Right lobe of liver (tissue), 6 donors: ENCODE results near the gene MTMR2. TPM values are rescaled to one million over a fixed set of nuclear protein-coding genes. Genes with fewer than 3 reads are reported as not detected.
"Not testable (repeated sequence)": the region's sequence is repeated elsewhere in the genome, so short reads cannot be mapped to it uniquely, and the experiment has no call there.

ENCODE experiments used
- ATAC-seq, 4 donors: fragments of 200-7000 bp; cut with Tn5 transposase; one replicate each; pipeline ENCODE4 v1.9.1; 2020; ENCODE audit warnings: mild to moderate bottlenecking in 4 of 4, moderate library complexity in 4 of 4
- DNase-seq, 3 donors: peaks; one replicate each; pipeline ENCODE4 v3.0.0-alpha.2; 2020
- H3K27ac ChIP-seq, 3 donors: fragments of 200-600 bp; one replicate each; pipeline ENCODE4 v1.8.0; 2022
- H3K27me3 ChIP-seq, 2 donors: fragments of 200-600 bp; one replicate each; pipeline ENCODE4 v1.8.0; 2022
- H3K36me3 ChIP-seq, 4 donors: fragments of 200-600 bp; sonication (generic) in 1 of 4; one replicate each; pipeline versions ENCODE4 v1.5.1 to v1.8.0; 2017 to 2022; ENCODE audit warnings: control low read depth in 1 of 4
- H3K4me1 ChIP-seq, 4 donors: fragments of 200-600 bp; sonication (generic) in 1 of 4; one replicate each; pipeline versions ENCODE4 v1.5.1 to v1.8.0; 2017 to 2022; ENCODE audit warnings: control low read depth in 1 of 4
- H3K4me3 ChIP-seq, 3 donors: fragments of 200-600 bp; one replicate each; pipeline ENCODE4 v1.8.0; 2022
- H3K9me3 ChIP-seq, 4 donors: fragments of 200-600 bp; sonication (generic) in 1 of 4; one replicate each; pipeline versions ENCODE4 v1.5.1 to v1.8.0; 2017 to 2022; ENCODE audit warnings: control low read depth in 1 of 4
- POLR2A ChIP-seq: fragments of 450-650 bp; IDR thresholded peaks from one replicate; pipeline ENCODE4 v1.6.1; 2017; ENCODE audit warnings: antibody characterized with exemption, mild to moderate bottlenecking
- WGBS: methylation state at CpG from one replicate; pipeline ENCODE4 v1.1.6; 2018; ENCODE audit warnings: low coverage, low lambda C conversion rate; ENCODE audit not compliant: insufficient coverage; ENCODE audit errors: missing lambda C conversion rate; 5-methylcytosine and 5-hydroxymethylcytosine counted together
- intact Hi-C, 2 donors: fragments of 100-400 bp; cut with DNase I; formaldehyde crosslinking; loops; one replicate each; pipeline versions ENCODE4 v1.11.2 to v1.14.1; 2022
- total RNA-seq, 6 experiments: library from RNA; depleted of rRNA in 2 of 6; stranded (reverse); fragments of >200 nt in 2 of 6; fragmentation: NEBNext Ultra II Directional in 3 of 6; extraction: Animal tissue kit (Norgen Biotek cat#: 25700) in 3 of 6; gene quantifications; one replicate each; pipeline versions ENCODE4 v1.1.0 to v1.2.4, GENCODE V29; 2016 to 2023
- TF ChIP-seq, protein P1 (sequence below), 4 donors: fragments of 200-600 bp in 3 of 4; fragments of 450-650 bp in 1 of 4; IDR thresholded peaks; one replicate each; pipeline versions ENCODE4 v1.5.1 to v1.8.0; 2016 to 2022; ENCODE audit warnings: antibody characterized with exemption in 4 of 4, mild to moderate bottlenecking in 2 of 4
- donor health status: DM: no; HTN: yes; CAD: no.
- donor health status: DM: no; HTN: no; CAD: no.
- donor health status: DM: no; HTN: no; CAD: no.
- donor health status: DM: no; HTN: yes; CAD: no.
- donor health status: DM: no; HTN: yes; CAD: no.

MTMR2 gene
- total RNA-seq, 6 experiments from 2014 or later: 1.7 to 8.7 (median 3.9) TPM

DNA sequence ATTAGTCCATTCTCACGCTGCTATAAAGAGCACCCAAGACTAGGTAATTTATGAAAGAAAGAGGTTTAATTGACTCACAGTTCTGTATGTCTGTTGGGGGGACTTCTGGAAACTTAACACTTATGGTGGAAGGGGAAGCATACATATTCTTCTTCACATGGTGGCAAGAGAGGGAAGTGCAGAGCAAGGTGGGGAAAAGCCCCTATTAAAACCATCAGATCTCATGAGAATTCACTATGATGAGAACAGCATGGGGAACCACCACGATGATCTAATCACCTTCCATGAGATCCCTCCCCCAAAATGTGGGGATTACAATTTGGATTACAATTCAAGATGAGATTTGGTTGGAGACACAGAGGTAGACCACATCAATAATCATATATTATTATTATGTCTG is 107.9 kb downstream of the MTMR2 start:
- Histone ChIP-seq H3K36me3 (peaks cover 0 to 22% (median 4%) of the 10 kb centered on the region in 4 donors), H3K4me3 (no peak overlapping the region), H3K27ac (no peak overlapping the region), H3K27me3 (no peaks in the 10 kb centered on the region), H3K4me1 (no peaks in the 10 kb centered on the region), H3K9me3 (no peaks in the 10 kb centered on the region)
- ATAC-seq (no peak), DNase-seq (no peak)
- WGBS: 81% methylated on average over 1 of the region's 2 CpGs
- no peak for TF ChIP-seq POLR2A
- TF ChIP-seq, protein P1, sequence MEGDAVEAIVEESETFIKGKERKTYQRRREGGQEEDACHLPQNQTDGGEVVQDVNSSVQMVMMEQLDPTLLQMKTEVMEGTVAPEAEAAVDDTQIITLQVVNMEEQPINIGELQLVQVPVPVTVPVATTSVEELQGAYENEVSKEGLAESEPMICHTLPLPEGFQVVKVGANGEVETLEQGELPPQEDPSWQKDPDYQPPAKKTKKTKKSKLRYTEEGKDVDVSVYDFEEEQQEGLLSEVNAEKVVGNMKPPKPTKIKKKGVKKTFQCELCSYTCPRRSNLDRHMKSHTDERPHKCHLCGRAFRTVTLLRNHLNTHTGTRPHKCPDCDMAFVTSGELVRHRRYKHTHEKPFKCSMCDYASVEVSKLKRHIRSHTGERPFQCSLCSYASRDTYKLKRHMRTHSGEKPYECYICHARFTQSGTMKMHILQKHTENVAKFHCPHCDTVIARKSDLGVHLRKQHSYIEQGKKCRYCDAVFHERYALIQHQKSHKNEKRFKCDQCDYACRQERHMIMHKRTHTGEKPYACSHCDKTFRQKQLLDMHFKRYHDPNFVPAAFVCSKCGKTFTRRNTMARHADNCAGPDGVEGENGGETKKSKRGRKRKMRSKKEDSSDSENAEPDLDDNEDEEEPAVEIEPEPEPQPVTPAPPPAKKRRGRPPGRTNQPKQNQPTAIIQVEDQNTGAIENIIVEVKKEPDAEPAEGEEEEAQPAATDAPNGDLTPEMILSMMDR (IDR thresholded peaks at IDR 0.05): no peak
- intact Hi-C loops: no loop called here

DNA sequence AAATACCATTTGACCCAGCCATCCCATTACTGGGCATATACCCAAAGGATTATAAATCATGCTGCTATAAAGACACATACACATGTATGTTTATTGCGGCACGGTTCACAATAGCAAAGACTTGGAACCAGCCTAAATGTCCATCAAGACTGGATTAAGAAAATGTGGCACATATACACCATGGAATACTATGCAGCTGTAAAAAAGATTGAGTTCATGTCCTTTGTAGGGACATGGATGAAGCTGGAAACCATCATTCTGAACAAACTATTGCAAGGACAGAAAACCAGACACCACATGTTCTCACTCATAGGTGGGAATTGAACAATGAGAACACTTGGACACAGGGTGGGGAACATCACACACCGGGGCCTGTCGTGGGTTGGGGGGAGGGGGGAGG is 112.9 kb downstream of the MTMR2 start:
- H3K4me1 ChIP-seq, ATAC-seq, DNase-seq, H3K27ac ChIP-seq, H3K9me3 ChIP-seq, H3K27me3 ChIP-seq, intact Hi-C loops, H3K4me3 ChIP-seq, H3K36me3 ChIP-seq: not testable (repeated sequence)
- 100% methylated on average over 4 of the region's 4 CpGs for WGBS

DNA sequence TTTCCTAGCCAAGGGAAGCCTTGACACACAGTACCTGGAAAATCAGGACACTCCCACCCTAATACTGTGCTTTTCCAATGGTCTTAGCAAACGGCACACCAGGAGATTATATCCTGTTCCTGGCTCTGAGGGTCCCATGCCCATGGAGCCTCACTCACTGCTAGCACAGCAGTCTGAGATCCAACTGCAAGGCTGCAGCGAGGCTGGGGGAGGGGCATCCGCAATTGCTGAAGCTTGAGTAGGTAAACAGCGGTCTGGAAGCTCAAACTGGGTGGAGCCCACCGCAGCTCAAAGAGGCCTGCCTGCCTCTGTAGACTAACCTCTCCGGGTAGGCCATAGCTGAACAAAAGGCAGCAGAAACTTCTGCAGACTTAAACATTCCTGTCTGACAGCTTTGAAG is 117.4 kb downstream of the MTMR2 start:
- H3K36me3 ChIP-seq, DNase-seq, H3K4me1 ChIP-seq, H3K27me3 ChIP-seq, ATAC-seq, H3K9me3 ChIP-seq, H3K27ac ChIP-seq, H3K4me3 ChIP-seq, intact Hi-C loops: not testable (repeated sequence)
- WGBS: no CpG with 5 or more reads among the region's 6 CpGs

DNA sequence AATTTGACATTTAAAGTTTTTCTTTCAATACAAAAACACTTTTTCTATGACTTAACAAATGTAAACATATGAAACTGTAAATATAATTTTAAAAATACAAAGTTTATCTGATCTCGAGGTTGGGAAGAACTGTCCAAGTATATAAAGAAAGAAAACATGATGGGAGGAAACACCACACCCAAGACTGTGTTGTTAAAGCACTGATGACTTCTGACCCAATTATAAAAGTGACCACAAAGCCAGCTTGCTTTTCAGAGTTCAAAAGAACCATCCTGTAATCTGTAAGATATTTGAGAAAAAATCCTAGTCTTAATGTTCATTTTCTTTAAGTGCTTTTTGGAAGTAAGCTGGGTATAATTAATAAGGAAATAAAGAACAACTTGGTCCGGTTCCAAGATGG is 118.0 kb downstream of the MTMR2 start:
- H3K27me3 ChIP-seq: no peaks in the 10 kb centered on the region
- no peak for TF ChIP-seq POLR2A
- TF ChIP-seq, protein P1 (IDR thresholded peaks at IDR 0.05): no peak
- no peak overlapping the region for H3K4me3 ChIP-seq
- H3K36me3 ChIP-seq: no peaks in the 10 kb centered on the region
- H3K27ac ChIP-seq: no peak overlapping the region
- 66% methylated on average over 2 of the region's 2 CpGs for WGBS
- ATAC-seq (no peak), DNase-seq (no peak)
- intact Hi-C loops: no loop called here
- H3K4me1 ChIP-seq: peaks cover 0 to under 1% (median 0%) of the 10 kb centered on the region in 4 donors
- H3K9me3 ChIP-seq: no peaks in the 10 kb centered on the region

DNA sequence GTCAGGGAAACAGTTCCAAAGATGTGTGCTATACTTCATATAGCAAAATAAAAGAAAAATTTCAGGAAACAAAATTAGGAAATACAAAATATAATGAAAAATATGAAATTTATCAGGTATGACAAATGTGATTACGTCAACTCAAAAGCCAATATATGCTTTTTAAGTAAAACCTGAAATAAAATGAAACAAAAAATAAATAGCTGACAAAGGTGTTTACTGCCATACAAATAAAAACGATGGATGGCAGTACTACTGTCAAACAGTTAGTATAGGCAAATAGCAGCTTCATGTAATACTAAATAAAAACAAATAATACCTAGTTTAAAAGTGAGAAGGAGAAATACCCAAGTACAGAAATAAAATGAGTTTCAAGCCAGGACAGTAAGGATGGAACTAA is 119.9 kb downstream of the MTMR2 start:
- H3K36me3 ChIP-seq: peaks cover 0 to 5% (median 0%) of the 10 kb centered on the region in 4 donors
- no peak for ATAC-seq
- whole genome bisulfite sequencing: 100% methylated on average over 2 of the region's 2 CpGs
- H3K27ac ChIP-seq: no peak overlapping the region
- TF ChIP-seq POLR2A: no peak
- TF ChIP-seq, protein P1 (IDR thresholded peaks at IDR 0.05): no peak
- peaks cover 0 to 2% (median 0%) of the 10 kb centered on the region in 4 donors for H3K4me1 ChIP-seq
- no peaks in the 10 kb centered on the region for H3K27me3 ChIP-seq
- intact Hi-C loops: no loop called here
- DNase-seq: no peak
- no peaks in the 10 kb centered on the region for H3K9me3 ChIP-seq
- no peak overlapping the region for H3K4me3 ChIP-seq

DNA sequence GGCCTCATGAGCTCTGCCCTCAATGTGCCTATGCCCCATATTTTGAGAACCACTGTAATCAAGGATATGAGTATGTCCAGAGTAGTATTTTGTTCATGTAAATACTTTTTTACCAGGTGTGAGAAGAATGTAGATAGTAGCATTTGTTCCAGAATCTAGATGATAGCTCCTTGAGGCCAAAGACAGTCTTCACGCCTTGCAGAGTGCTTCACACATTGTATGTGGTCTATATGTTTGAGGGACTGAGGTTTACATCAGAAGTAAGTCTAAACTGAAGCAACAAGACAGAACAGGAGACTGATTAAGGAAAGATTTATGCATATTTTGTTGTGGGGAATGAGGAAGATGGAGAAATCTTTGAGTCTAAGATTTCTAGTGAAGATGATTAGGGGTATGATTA is 121.1 kb downstream of the MTMR2 start:
- intact Hi-C loops: no loop called here
- H3K9me3 ChIP-seq: no peaks in the 10 kb centered on the region
- no peaks in the 10 kb centered on the region for H3K27me3 ChIP-seq
- ATAC-seq (no peak), DNase-seq (no peak)
- no peak overlapping the region for H3K4me3 ChIP-seq
- TF ChIP-seq POLR2A: no peak
- 100% methylated on average over 1 of the region's 1 CpG for WGBS
- H3K4me1 ChIP-seq: peaks cover 0 to 2% (median 0%) of the 10 kb centered on the region in 4 donors
- peaks cover 0 to 5% (median 0%) of the 10 kb centered on the region in 4 donors for H3K36me3 ChIP-seq
- H3K27ac ChIP-seq: no peak overlapping the region
